ENCODE results near the gene ZNF385A. TPM values are rescaled to one million over a fixed set of nuclear protein-coding genes. Genes with fewer than 3 reads are reported as not detected.

Gene ZNF385A
- total RNA-seq, 6 donors from 2014 or later = 18.5 to 43.8 (median 23.0) TPM

GRCh38 chr12:54420766-54421144, 36.2 kb upstream of the ZNF385A start:
- ATAC-seq (ENCODE audit: low FRiP score in 2 of 2) = no peak
- no peaks in the 10 kb centered on the region for H3K36me3 ChIP-seq
- DNase-seq = no peak
- no peak overlapping the region for H3K4me3 ChIP-seq
- no peaks in the 10 kb centered on the region for H3K27me3 ChIP-seq
- no peak for TF ChIP-seq CTCF (IDR thresholded peaks at IDR 0.05)
- TF ChIP-seq EP300 (IDR thresholded peaks at IDR 0.05) = no peak
- TF ChIP-seq POLR2A (IDR thresholded peaks at IDR 0.05) = no peak
- TF ChIP-seq POLR2AphosphoS5 (IDR thresholded peaks at IDR 0.05) = no peak
- WGBS, 2 donors = 45 to 62% methylated on average over 2 of the region's 2 CpGs
- peaks cover 39 to 49% (median 42%) of the 10 kb centered on the region in 4 donors for H3K4me1 ChIP-seq
- no peaks in the 10 kb centered on the region for H3K9me3 ChIP-seq
- H3K27ac ChIP-seq = peak overlapping the region; percentile 30 to 95 (median 75)

GRCh38 chr12:54419088-54419887, 34.8 kb upstream of the ZNF385A start, which contains the start of gene ITGA5:
Gene ITGA5 (minus strand): TSS chr12:54419266. CDS start chr12:54419198, 68 bp downstream.
- H3K4me3 ChIP-seq = peak within 1 kb of the TSS; percentile 60 to 88 (median 82)
- ATAC-seq (ENCODE audit: low FRiP score in 2 of 2) (peak; percentile 82 to 89), DNase-seq (peak; percentile 85 to 88)
- 3 to 4% methylated on average over 9 to 34 of the region's 46 CpGs for WGBS, 2 donors
- peaks cover 43 to 64% (median 52%) of the 10 kb centered on the region in 4 donors for H3K4me1 ChIP-seq
- no peaks in the 10 kb centered on the region for H3K9me3 ChIP-seq
- H3K36me3 ChIP-seq = no peaks in the 10 kb centered on the region
- peak within 1 kb of the TSS; percentile 85 to 95 (median 92) for H3K27ac ChIP-seq
- H3K27me3 ChIP-seq = no peaks in the 10 kb centered on the region
- TF ChIP-seq POLR2AphosphoS5 (IDR thresholded peaks at IDR 0.05) (peak; percentile 37 to 72), CTCF (IDR thresholded peaks at IDR 0.05) (no peak), POLR2A (IDR thresholded peaks at IDR 0.05) (peak in 3 of 4 donors; percentile 40 to 91 (median 69))

GRCh38 chr12:54418441-54419087, 34.0 kb upstream of the ZNF385A start:
- Histone ChIP-seq H3K36me3 (no peaks in the 10 kb centered on the region), H3K4me1 (peaks cover 50 to 71% (median 58%) of the 10 kb centered on the region in 4 donors), H3K4me3 (peak overlapping the region; percentile 60 to 88 (median 82)), H3K27ac (peak overlapping the region; percentile 85 to 95 (median 92)), H3K9me3 (no peaks in the 10 kb centered on the region), H3K27me3 (no peaks in the 10 kb centered on the region)
- WGBS, 2 donors = 1 to 3% methylated on average over 29 to 33 of the region's 35 CpGs
- ATAC-seq (ENCODE audit: low FRiP score in 2 of 2) = peak in 1 of 2 donors; percentile 2
- DNase-seq = no peak
- TF ChIP-seq POLR2A (IDR thresholded peaks at IDR 0.05) = no peak
- TF ChIP-seq EP300 (IDR thresholded peaks at IDR 0.05) = no peak
- TF ChIP-seq POLR2AphosphoS5 (IDR thresholded peaks at IDR 0.05) = no peak
- no peak for TF ChIP-seq CTCF (IDR thresholded peaks at IDR 0.05)

- 14 to 17% methylated on average over 18 to 21 of the region's 25 CpGs for WGBS, 2 donors
- no peaks in the 10 kb centered on the region for H3K27me3 ChIP-seq
- TF ChIP-seq POLR2A (IDR thresholded peaks at IDR 0.05) (no peak), POLR2AphosphoS5 (IDR thresholded peaks at IDR 0.05) (no peak), CTCF (IDR thresholded peaks at IDR 0.05) (no peak), EP300 (IDR thresholded peaks at IDR 0.05) (no peak)
- H3K4me1 ChIP-seq = peaks cover 52 to 78% (median 63%) of the 10 kb centered on the region in 4 donors
- peak; percentile 54 to 78 for DNase-seq
- no peaks in the 10 kb centered on the region for H3K36me3 ChIP-seq
- peak overlapping the region; percentile 60 to 88 (median 82) for H3K4me3 ChIP-seq
- peak overlapping the region; percentile 85 to 95 (median 92) for H3K27ac ChIP-seq
- H3K9me3 ChIP-seq = no peaks in the 10 kb centered on the region
- peak in 1 of 2 donors; percentile 36 for ATAC-seq (ENCODE audit: low FRiP score in 2 of 2)
These were observed 33.3 kb upstream of the ZNF385A start for GRCh38 chr12:54417712-54418440.

Measured in upper lobe of left lung (tissue), 6 donors.